Loucy (cell line): Measurements from ENCODE around the gene LOXL1.

Experiments
- EZH2phosphoT487 ChIP-seq: fragments of 200-600 bp; IDR thresholded peaks from 2 replicates; pipeline ENCODE4 v1.6.1; 2018; ENCODE audit warnings: antibody characterized with exemption, mild to moderate bottlenecking, moderate library complexity, borderline replicate concordance
- TF ChIP-seq, protein P1 (sequence below): fragments of 200-600 bp; sonication (generic); conservative IDR thresholded peaks from 2 replicates; pipeline ENCODE4 v1.5.1; 2014; ENCODE audit warnings: mild to moderate bottlenecking, antibody characterized with exemption, low read length

DNA sequence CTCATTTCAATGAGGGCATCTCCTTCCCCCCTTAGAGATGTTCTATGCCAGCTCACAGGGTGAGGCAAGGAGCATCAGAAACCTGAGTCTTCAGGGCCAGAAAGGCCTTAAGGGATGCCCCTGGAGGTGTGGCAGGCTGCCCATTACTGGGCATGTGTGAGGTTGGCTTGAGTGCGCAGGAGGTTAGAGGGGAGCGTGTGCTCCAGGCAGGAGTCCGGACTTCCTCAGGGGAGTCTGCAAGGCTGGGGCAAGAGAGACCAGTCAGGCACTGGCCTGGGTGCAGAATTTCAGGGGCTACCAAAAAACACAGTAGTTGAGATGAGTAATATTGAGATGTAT, 1.9 kb downstream of the LOXL1 start:
- TF ChIP-seq, protein P1, sequence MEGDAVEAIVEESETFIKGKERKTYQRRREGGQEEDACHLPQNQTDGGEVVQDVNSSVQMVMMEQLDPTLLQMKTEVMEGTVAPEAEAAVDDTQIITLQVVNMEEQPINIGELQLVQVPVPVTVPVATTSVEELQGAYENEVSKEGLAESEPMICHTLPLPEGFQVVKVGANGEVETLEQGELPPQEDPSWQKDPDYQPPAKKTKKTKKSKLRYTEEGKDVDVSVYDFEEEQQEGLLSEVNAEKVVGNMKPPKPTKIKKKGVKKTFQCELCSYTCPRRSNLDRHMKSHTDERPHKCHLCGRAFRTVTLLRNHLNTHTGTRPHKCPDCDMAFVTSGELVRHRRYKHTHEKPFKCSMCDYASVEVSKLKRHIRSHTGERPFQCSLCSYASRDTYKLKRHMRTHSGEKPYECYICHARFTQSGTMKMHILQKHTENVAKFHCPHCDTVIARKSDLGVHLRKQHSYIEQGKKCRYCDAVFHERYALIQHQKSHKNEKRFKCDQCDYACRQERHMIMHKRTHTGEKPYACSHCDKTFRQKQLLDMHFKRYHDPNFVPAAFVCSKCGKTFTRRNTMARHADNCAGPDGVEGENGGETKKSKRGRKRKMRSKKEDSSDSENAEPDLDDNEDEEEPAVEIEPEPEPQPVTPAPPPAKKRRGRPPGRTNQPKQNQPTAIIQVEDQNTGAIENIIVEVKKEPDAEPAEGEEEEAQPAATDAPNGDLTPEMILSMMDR = no peak
- TF ChIP-seq EZH2phosphoT487 = no peak
